ENCODE measurements around the gene MERTK.
"Not testable (repeated sequence)": the region's sequence is repeated elsewhere in the genome, so short reads cannot be mapped to it uniquely, and the experiment has no call there.

The MERTK gene

DNA sequence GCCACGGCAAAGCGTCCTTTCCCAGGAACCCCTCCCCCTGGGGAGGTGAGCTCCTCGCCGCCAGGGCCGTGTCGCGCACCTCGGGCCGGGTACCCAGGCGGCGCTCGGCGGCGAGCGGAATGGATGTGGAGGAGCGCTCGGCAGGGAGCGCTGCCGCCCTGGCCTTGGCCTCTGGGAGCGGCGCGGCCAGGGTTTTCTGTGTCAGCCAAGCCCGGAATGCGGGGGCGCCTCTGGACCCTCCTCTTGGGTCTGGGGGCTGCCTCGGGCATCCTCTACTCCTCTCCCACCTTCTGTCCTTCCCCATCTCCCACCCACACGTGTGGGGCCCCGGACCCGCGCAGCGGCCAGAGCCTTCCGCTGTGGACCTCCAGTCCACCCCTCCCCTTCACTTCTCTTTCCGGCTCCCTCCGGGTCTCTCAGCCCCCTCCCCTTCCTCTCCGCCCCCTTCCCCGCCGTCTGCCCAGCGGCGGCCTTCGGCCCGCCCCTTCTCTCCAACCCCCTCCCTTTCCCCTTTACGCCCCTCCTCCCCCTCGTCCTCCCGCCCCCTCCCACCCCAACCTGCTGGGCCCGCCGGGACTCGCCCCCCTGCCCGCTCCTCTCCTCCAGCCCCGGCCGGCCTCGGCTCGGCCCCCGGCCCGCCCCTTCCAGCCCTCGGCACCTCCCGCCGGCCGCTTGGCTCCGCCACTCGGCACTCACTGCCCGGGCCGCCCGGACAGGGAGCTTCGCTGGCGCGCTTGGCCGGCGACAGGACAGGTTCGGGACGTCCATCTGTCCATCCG, at the start of gene MERTK:
Gene MERTK, plus strand, starts transcription at position 684 of the 779 bp plus-strand sequence. CDS start 129 bp downstream, outside the sequence.
- H3K27ac Mint-ChIP-seq, result no peak within 1 kb of the TSS
- peaks cover 48% of the 10 kb centered on the region for H3K27me3 Mint-ChIP-seq
- H3K36me3 Mint-ChIP-seq (ENCODE audit: low read depth), result no peaks in the 10 kb centered on the region
- peak within 1 kb of the TSS; percentile 75 for H3K4me3 Mint-ChIP-seq
- DNase-seq, result peak; percentile 76
- H3K9me3 Mint-ChIP-seq, result no peaks in the 10 kb centered on the region
- peaks cover 12% of the 10 kb centered on the region for H3K4me1 Mint-ChIP-seq (ENCODE audit: low read depth)

DNA sequence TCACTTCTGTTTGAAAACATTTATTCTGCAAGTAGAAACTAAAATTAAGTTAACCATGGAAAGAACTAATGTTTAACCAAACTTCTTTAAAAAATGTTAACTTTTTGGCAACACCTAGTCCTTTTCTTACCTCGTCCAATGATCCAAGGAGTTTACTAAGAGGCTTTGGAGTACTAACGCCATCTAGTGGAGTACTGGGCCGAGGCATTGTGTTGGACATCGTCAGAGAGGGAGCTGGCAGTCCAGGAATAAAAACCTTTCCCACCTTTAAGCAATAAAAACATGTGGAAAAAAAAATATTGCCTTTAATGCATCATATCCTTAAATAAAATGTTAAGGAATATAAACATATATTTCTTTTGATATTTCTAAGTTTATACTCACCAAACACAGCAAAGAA, 47.8 kb upstream of the MERTK start:
- not testable (repeated sequence) for DNase-seq
- peaks cover 86% of the 10 kb centered on the region for H3K36me3 Mint-ChIP-seq (ENCODE audit: low read depth)

DNA sequence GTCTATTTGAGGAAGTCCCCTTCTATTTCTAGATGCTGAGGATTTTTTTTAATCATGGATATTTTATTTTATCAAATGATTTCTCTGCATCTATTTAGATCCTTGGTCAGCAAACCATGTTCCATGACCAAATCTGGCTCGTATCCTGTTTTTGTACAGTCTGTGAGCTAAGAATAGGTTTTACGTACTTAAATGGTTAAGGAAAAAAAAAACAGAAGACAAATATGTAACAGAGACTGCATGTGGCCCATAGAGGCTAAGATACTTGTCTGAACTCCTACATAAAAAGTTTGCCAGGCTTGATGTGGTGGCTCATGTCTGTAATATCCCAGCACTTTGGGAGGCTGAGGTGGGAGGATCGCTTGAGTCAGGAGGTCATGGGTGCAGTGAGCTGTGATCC, 45.9 kb upstream of the MERTK start:
- H3K27me3 Mint-ChIP-seq; H3K4me3 Mint-ChIP-seq; H3K27ac Mint-ChIP-seq; DNase-seq; H3K4me1 Mint-ChIP-seq (ENCODE audit: low read depth); H3K9me3 Mint-ChIP-seq: not testable (repeated sequence)
- H3K36me3 Mint-ChIP-seq (ENCODE audit: low read depth), result peaks cover 90% of the 10 kb centered on the region

More for the DNA sequence above, 47.8 kb upstream of the MERTK start:
- not testable (repeated sequence) for H3K9me3 Mint-ChIP-seq; H3K4me3 Mint-ChIP-seq; H3K27me3 Mint-ChIP-seq; H3K27ac Mint-ChIP-seq; H3K4me1 Mint-ChIP-seq (ENCODE audit: low read depth)

DNA sequence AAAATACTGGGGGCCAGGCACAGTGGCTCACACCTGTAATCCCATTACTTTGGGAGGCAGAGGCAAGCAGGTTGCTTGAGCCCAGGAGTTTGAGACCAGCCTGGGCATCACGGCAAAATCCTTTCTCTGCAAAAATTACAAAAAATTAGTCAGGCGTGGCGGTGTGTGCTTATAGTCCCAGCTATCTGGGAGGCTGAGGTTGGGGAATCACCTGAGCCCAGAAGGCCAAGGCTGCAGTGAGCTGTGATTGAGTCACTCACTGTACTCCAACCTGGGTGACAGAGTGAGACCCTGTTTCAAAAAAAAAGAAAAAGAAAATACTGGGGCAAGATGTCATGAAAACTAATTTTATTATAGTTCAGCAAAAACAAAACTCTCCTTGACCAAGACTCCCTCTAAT, 38.4 kb upstream of the MERTK start:
- DNase-seq; H3K27me3 Mint-ChIP-seq; H3K4me1 Mint-ChIP-seq (ENCODE audit: low read depth); H3K4me3 Mint-ChIP-seq; H3K9me3 Mint-ChIP-seq: not testable (repeated sequence)
- Mint-ChIP-seq H3K27ac (peak overlapping the region; percentile 39), H3K36me3 (ENCODE audit: low read depth) (peaks cover 70% of the 10 kb centered on the region)

DNA sequence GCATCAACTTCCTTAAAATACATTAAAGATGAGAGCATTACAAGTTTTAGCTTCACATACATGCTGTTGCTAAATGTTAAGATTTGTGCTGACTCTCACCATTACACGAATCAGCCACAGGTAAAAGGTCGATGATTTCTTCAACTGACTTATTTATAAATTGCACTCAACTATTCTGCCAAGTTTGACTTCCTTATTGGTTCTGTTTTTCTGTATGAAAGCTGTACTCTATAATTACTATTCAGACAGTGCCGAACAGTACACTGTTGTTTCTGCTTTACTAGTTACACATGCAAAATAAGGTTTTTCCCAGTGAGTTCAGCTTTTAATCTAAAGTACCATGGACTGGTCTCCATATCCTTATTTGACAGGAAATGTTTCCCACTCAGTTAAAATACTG, 33.3 kb upstream of the MERTK start:
- peaks cover 70% of the 10 kb centered on the region for H3K36me3 Mint-ChIP-seq (ENCODE audit: low read depth)
- not testable (repeated sequence) for H3K27me3 Mint-ChIP-seq; DNase-seq; H3K27ac Mint-ChIP-seq; H3K4me1 Mint-ChIP-seq (ENCODE audit: low read depth); H3K4me3 Mint-ChIP-seq; H3K9me3 Mint-ChIP-seq

- H3K27me3 Mint-ChIP-seq, DNase-seq, H3K27ac Mint-ChIP-seq, H3K9me3 Mint-ChIP-seq, H3K4me3 Mint-ChIP-seq: not testable (repeated sequence)
- peaks cover 91% of the 10 kb centered on the region for H3K36me3 Mint-ChIP-seq (ENCODE audit: low read depth)
- peaks cover 17% of the 10 kb centered on the region for H3K4me1 Mint-ChIP-seq (ENCODE audit: low read depth)
Measured at GRCh38 chr2:111872806-111873205, 25.6 kb upstream of the MERTK start.

GRCh38 chr2:111883661-111884591, 14.5 kb upstream of the MERTK start, which contains the start of gene ANAPC1:
Gene ANAPC1, minus strand, starts transcription at chr2:111884193. Its CDS starts 3,368 bp downstream, at chr2:111880825.
- peak within 1 kb of the TSS; percentile 97 for H3K27ac Mint-ChIP-seq
- peaks cover 23% of the 10 kb centered on the region for H3K4me1 Mint-ChIP-seq (ENCODE audit: low read depth)

DNA sequence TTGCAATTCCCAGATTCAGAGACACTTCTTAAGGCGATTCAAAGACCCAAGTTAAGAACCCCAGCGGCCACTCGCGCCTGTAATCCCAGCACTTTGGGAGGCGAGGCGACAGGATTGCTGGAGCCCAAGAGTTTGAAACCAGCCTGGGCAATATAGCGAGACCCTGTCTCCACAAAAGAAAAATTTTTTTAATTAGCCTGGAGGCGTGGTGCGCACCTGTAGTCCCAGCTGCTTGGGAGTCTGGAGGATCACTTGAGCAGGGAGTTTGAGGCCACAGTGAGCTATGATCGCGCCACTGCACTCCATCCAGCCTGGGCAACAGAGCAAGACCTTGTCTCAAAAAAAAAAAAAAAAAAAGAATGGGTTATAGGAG, 13.8 kb upstream of the MERTK start:
- Mint-ChIP-seq H3K4me3 (peak overlapping the region; percentile 90), H3K36me3 (ENCODE audit: low read depth) (peaks cover 42% of the 10 kb centered on the region), H3K9me3 (no peaks in the 10 kb centered on the region), H3K4me1 (ENCODE audit: low read depth) (peaks cover 23% of the 10 kb centered on the region), H3K27ac (peak overlapping the region; percentile 97), H3K27me3 (no peaks in the 10 kb centered on the region)
- DNase-seq, result no peak

More at GRCh38 chr2:111883661-111884591, 14.5 kb upstream of the MERTK start, which contains the start of gene ANAPC1:
- H3K9me3 Mint-ChIP-seq, result no peaks in the 10 kb centered on the region
- peak; percentile 91 for DNase-seq
- peak within 1 kb of the TSS; percentile 90 for H3K4me3 Mint-ChIP-seq
- peaks cover 48% of the 10 kb centered on the region for H3K36me3 Mint-ChIP-seq (ENCODE audit: low read depth)
- H3K27me3 Mint-ChIP-seq, result no peaks in the 10 kb centered on the region

GRCh38 chr2:111896024-111896423, 2.4 kb upstream of the MERTK start:
- Mint-ChIP-seq H3K27me3 (peaks cover 47% of the 10 kb centered on the region), H3K4me3 (no peak overlapping the region), H3K4me1 (ENCODE audit: low read depth) (peaks cover 12% of the 10 kb centered on the region), H3K27ac (no peak overlapping the region), H3K9me3 (no peaks in the 10 kb centered on the region), H3K36me3 (ENCODE audit: low read depth) (no peaks in the 10 kb centered on the region)
- DNase-seq, result no peak

GRCh38 chr2:111896576-111896975, 1.8 kb upstream of the MERTK start:
- Mint-ChIP-seq H3K27ac (no peak overlapping the region), H3K27me3 (peaks cover 47% of the 10 kb centered on the region), H3K4me3 (no peak overlapping the region), H3K36me3 (ENCODE audit: low read depth) (no peaks in the 10 kb centered on the region), H3K4me1 (ENCODE audit: low read depth) (peaks cover 12% of the 10 kb centered on the region), H3K9me3 (no peaks in the 10 kb centered on the region)
- DNase-seq, result no peak

DNA sequence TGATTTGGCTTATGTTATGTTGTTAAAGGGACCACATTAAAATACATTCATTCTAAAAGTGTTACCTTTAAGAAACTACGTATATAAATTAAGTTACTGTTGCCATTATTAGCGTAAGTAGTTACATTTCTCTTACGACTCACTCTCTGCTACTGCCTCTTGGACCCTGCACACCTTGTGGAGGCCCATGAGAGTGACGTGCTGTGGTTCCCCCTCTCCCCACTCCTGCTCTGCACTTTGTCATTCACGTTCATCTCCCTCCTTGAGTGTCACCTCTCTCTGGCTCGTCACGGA, 830 bp upstream of the MERTK start:
- Mint-ChIP-seq H3K4me3 (peak overlapping the region; percentile 75), H3K9me3 (no peaks in the 10 kb centered on the region), H3K36me3 (ENCODE audit: low read depth) (no peaks in the 10 kb centered on the region), H3K27me3 (peaks cover 51% of the 10 kb centered on the region), H3K27ac (no peak overlapping the region), H3K4me1 (ENCODE audit: low read depth) (peaks cover 12% of the 10 kb centered on the region)
- DNase-seq, result no peak

- peak overlapping the region; percentile 67 for H3K4me3 Mint-ChIP-seq
- H3K27me3 Mint-ChIP-seq, result peaks cover 44% of the 10 kb centered on the region
- no peaks in the 10 kb centered on the region for H3K9me3 Mint-ChIP-seq
- H3K36me3 Mint-ChIP-seq (ENCODE audit: low read depth), result no peaks in the 10 kb centered on the region
- peaks cover 12% of the 10 kb centered on the region for H3K4me1 Mint-ChIP-seq (ENCODE audit: low read depth)
- no peak overlapping the region for H3K27ac Mint-ChIP-seq
- peak; percentile 58 for DNase-seq
Measured at GRCh38 chr2:111898703-111899514, 502 bp downstream of the MERTK start.

DNA sequence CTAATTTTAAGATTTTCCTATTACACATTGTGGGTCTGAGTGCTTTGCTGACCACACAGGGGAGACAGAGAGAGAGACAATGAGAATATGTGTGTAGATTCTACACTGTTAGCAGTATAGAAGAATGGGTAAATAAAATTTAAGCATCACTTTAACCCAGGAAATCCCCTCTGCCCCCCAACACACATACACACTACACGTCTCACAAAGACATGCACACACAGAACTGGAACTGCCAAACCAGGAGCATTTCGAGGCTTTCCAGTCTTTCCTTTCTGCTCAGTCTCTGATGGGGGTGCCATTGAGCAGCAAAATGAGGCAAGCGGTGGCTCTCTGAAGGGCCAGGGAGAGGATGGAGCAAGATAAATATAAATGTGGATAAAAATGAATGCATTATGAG, 2.5 kb downstream of the MERTK start:
- Mint-ChIP-seq H3K27ac (no peak overlapping the region), H3K4me3 (no peak overlapping the region), H3K9me3 (no peaks in the 10 kb centered on the region), H3K36me3 (ENCODE audit: low read depth) (no peaks in the 10 kb centered on the region), H3K4me1 (ENCODE audit: low read depth) (peaks cover 14% of the 10 kb centered on the region), H3K27me3 (peaks cover 39% of the 10 kb centered on the region)
- DNase-seq, result no peak

- Mint-ChIP-seq H3K4me1 (ENCODE audit: low read depth) (peaks cover 18% of the 10 kb centered on the region), H3K36me3 (ENCODE audit: low read depth) (no peaks in the 10 kb centered on the region), H3K27me3 (peaks cover 25% of the 10 kb centered on the region), H3K27ac (no peak overlapping the region), H3K9me3 (no peaks in the 10 kb centered on the region), H3K4me3 (no peak overlapping the region)
- DNase-seq, result no peak
Measured at GRCh38 chr2:111903516-111903915, 5.1 kb downstream of the MERTK start.
